GM18951 (cell line): ENCODE measurements around the gene COL9A3.
"Not testable (repeated sequence)": the region's sequence is repeated elsewhere in the genome, so short reads cannot be mapped to it uniquely, and the experiment has no call there.

Experiments used
- POLR2A ChIP-seq: IDR thresholded peaks from 4 replicates; pipeline ENCODE4 v1.6.1; 2011; ENCODE audit warnings: mild to moderate bottlenecking; ENCODE audit not compliant: insufficient read length, insufficient read depth; ENCODE audit errors: extremely low read depth
- in situ Hi-C: fragments of 300-500 bp; cut with MboI; formaldehyde crosslinking; loops from one replicate; pipeline ENCODE4 v1.12.0; 2022; ENCODE audit warnings: low sequenced_read_pairs, mixed read lengths, inconsistent platforms; ENCODE audit not compliant: unreplicated experiment

COL9A3 gene

DNA sequence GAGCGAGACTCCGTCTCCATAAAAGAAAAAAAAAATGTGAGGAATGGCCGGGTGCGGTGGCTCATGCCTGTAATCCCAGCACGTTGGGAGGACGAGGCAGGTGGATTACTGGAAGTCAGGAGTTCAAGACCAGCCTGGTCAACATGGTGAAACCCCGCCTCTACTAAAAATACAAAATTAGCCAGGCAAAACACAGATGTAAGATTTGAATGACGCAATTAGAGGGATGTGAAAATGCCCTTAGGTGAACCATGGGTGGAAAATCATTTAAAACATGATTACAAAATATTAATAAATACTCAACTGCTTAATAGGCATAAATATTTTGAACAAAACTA lies 20.9 kb downstream of the COL9A3 start:
- no peak for TF ChIP-seq POLR2A
- in situ Hi-C loops, result no loop called here

DNA sequence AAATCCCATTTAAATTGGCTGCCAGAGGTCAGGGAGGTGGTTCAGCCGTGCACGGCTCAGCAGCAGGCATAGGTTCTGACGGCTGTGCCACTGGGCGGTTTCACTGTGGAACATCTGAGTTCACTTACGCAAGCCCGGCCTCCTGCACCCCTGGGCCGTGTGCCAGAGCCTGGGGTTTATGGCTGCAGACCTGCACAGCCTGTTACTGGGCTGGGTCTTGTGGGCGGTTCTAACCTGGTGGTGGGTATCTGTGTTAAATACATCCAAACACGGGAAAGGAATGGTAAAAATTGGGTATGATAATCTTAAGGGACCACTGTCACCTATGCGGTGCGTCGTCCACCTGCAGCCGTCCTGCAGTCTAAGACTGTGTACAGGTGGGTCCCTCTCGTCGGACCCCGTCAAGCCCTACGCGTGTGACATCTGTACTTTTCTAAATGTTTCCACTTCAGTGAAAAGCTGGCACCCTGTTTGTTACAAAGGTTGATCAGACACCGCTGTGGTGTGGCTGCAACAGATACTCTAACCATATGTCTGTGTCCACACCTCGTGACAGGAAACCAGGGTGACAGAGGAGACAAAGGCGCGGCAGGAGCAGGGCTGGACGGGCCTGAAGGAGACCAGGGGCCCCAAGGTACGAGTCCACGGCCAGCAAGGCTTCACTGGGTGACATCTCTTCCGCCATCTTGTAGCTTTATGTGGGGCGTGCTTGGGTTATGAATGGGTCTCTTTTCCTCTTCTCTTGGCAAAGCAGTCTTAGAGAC lies 21.5 kb downstream of the COL9A3 start:
- in situ Hi-C loops, result no loop called here

DNA sequence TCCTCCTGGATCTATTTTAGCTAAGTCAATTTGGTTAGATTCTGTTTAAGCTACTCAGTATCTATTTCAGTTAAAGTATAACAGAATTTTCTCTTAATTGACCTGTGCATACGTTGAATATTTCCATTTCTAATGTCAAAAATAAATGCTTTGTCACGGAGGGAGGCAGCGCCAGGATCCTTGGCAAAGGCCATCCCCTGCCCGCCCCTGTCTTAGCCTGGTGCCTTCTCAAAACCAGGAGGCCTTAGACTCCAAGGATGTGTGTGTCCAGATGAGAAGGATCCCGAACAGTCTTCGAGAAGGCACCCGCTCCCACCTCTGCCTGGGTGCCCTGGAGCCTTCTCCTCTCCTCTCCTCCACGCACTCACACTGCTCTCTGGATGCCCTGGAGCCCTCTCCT lies 22.4 kb downstream of the COL9A3 start:
- in situ Hi-C loops, result no loop called here
- TF ChIP-seq POLR2A, result no peak

More for the DNA sequence above, 21.5 kb downstream of the COL9A3 start:
- TF ChIP-seq POLR2A, result no peak

DNA sequence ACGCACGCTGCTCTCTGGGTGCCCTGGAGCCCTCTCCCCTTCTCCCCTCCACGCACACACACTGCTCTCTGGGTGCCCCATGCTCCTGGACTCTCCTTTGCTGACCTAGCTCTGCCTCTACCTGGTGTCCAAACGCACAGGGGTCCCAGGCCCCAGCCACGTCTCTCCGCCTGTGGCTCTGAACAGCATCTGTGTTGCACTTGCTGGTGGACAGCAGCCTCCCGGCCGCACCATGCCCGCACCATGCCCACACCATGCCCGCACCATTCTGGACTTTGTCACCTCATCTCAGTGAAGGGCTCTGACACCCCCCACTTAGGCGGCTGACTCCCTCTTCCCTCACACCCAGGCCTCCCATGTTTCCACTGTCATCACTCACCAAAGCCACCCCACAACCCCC lies 23.0 kb downstream of the COL9A3 start:
- in situ Hi-C loops, result no loop called here
- TF ChIP-seq POLR2A, result no peak

DNA sequence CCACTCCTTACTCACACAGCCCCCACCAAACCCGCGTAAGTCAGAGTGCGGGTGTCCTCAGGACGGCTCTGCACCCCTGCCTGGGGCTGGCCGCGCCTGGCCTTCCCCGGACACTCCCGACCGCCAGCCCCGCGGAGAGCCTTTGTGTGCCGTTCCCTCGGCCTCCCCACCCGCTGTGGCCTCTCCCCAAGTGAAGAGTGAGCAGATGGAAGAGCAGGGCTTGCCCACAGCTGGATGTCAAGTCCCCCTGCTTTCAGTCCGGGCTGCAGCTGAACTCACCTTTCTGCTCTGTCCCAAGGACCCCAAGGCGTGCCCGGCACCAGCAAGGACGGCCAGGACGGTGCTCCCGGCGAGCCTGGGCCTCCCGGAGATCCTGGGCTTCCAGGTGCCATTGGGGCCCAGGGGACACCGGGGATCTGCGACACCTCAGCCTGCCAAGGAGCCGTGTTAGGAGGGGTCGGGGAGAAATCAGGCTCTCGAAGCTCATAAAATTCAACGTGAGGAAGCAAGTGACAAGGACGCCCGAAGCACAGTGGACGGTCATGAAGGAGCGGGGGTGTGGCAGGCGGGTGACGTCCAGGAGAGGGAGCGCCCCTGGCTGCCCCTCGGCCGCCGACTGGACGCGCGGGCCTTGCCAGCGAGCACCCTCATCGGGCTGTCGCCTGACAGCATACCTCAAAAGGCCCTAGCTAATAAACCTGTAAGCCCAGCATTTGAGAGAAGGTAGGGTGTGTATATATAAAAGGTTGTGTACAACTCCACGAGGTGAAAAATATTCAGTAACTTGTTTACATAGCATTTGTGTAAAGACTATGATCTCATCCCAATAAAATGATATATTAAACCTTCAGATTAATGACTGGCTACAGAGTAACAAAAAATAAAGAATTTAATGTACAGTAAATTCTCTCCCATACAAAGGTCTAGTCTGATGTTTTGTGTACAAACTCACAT lies 23.7 kb downstream of the COL9A3 start:
- no peak for TF ChIP-seq POLR2A
- in situ Hi-C loops, result no loop called here

DNA sequence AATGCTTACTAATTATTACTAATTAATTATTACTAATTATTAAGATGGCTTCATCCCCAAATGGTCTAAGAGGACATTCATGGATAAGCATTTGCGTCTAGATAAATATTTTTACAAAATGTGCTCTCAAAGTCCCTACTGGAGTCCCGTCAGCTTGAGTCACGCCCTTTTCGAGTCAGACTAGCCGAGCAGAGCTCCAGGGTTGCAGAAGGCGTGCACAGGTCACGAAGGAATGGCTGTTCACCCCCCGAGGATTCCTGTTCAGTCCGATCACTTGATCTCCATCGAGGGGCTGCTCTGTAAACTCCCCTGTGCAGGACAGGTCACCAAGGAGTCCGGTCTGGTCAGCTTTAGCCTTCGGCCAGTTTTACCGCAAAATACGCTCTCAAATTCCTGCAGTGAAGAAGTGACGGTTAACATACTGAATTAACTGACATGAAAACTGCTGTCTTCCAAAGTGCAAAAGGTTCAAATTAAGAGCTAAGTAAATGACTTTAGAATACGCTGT lies 24.9 kb downstream of the COL9A3 start:
- no peak for TF ChIP-seq POLR2A
- in situ Hi-C loops, result no loop called here

DNA sequence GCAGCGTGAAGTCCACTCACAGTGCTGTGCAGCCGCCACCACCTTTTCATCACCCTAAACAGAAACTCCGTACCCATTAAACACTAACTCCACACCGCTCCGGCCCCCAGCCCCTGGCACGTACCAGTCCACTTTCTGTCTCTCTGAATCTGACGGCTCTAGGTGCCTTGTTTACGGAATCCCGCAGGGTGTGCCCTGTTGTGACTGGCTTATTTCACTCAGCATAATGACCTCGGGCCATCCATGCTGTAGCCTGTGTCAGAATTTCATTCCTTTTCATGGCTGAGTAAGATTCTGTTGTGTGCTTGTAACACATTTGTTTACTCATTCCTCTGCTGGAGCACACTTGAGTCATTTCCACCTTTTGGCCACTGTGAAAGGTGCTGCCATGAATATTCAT lies 26.8 kb downstream of the COL9A3 start:
- no peak for TF ChIP-seq POLR2A
- in situ Hi-C loops, result no loop called here

DNA sequence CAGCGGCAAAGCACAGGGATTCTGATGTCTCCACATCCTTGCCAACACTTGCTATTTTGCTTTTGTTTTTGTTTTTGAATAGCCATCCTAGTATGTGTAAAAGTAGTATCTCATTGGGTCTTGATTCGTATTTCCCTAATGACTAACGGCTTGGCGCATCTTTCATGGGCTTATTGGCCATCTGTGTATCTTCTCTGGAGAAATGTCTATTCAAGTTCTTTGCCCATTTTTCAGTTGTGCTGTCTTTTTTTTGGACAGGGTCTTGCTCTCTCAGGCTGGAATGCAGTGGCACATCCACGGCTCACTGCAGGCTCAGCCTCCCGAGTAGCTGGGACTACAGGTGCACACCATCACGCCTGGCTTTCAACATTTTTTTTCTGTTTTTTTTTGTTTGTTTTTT lies 27.3 kb downstream of the COL9A3 start:
- TF ChIP-seq POLR2A, result no peak

DNA sequence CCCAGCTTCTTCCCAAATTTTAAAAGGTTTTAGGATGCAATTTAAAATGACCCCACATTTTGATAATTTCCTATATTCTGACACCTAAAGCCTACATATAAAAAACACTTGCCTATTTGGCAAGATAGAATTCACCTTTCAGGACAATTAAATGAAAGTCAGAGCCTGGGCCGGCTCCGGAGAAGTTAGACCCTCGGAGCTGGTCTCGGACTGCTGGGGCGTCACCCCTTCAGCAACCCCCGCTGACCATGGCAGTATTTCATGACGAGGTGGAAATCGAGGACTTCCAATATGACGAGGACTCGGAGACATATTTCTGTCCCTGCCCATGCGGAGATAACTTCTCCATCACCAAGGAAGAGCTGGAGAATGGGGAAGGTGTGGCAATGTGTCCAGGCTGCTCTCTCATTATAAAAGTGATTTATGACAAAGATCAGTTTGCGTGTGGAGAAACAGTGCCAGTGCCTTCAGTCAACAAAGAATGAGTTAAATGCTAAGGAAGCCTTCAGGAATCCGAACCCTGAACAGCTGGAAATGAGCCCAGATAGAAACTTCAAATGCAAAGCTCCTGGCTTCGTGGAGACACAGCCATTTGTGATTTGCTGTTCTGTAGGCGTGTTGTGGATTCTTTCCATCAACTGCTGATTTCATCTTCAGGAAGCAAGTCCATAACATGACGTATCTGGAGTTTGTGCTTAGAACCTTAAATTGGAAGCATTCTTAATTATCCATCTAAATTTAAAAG lies 28.7 kb downstream of the COL9A3 start:
- no peak for TF ChIP-seq POLR2A
- in situ Hi-C loops, result no loop called here

More for the DNA sequence above, 27.3 kb downstream of the COL9A3 start:
- in situ Hi-C loops, result no loop called here

DNA sequence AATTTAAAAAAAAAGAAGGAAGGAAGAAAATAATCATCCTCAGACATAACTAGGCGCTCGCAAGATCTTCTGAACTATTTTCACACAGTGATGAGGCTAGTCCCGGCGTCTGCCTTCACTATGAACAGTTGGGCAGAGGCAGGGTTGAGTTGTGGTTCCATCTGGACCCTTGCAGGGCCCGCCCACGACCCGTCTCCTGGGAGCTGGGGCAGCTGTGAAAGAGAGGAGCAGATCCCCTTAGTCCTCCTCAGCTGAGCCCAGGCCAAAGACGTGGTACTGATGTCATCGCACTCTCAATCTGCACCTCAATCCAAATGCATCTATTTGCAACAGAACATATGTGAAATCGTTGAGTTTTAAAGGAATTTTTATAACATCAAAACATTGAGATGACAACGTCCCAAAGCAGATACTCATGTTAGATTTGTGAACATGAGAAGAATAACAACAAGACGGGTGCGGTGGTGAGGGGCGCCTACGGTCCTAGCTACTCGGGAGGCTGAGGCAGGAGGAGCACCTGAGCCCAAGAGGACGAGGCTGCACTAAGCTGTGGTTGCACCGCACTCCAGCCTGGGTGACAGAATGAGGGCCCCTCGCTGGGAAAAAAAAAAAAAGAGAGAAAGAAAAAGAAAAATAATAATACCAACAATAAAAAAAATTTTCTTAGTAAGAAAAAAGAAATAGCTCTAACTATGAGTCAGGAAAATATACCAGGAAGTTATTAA lies 29.5 kb downstream of the COL9A3 start:
- in situ Hi-C loops, result no loop called here
- no peak for TF ChIP-seq POLR2A

DNA sequence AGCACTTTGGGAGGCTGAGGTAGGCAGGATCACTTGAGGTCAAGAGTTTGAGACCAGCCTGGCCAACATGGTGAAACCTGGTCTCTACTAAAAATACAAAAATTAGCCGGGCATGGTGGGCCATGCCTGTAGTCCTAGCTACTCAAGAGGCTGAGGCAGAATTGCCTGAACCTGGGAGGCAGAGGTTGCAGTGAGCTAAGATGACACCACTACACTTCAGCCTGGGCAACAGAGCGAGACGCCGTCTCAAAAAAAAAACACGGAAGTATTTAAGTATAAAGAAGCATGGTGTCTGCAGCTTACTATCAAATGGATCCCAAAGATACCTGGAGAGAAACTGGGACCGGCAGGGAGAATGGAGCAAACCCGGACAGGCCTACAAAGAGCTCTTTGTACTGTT lies 32.1 kb downstream of the COL9A3 start:
- in situ Hi-C loops, result not testable (repeated sequence)

DNA sequence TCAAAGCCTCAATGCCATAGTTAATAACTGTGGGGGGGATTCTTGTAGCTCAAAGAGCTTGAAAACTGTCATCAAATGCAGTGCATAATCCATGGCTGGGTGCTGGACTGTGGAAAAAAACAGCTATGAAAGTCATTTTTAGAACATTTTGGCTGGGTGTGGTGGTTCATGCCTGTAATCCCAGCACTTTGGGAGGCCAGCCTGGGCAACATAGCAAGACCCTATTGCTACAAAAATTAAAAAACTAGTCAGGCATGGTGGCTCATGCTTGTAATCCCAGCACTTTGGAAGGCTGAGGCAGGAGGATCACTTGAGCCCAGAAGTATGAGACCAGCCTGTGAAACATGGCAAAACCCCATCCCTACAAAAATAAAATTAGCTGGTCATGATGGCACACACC lies 32.6 kb downstream of the COL9A3 start:
- in situ Hi-C loops, result no loop called here
- TF ChIP-seq POLR2A, result no peak

DNA sequence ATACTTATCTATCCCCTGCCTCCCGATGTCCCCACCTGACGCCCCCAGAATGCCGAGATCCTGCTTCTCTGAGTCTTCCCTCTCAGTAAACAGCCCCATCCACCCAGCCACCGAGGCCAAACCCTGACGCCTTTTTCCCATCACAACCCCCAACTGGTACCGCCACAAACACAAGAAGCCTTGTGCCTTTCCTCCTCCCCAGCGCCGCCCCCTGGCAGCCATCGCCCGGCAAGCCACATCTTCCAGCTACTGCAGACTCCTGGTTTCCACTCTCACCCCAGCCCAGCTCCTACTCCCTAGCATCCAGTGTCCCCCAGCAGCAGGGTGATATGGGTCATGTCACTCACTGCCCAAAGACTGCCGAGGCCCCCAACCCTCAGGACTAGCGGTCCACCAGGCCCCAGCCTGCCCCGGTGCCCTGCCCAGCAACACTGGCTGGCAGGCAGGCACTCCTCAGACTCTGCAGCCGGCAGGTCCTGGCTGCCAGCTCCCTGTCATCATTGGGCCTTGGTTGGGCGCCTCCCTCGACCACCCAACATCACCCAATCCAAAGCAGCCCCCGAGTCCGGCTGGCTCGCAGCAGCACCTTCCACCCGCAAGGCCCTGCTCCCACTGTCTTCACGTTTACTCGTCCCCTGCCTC lies 33.6 kb downstream of the COL9A3 start:
- in situ Hi-C loops, result no loop called here
- TF ChIP-seq POLR2A, result no peak
